Activated CD8-positive, alpha-beta memory T cell treated with anti-CD3 and anti-CD28 coated beads, Interleukin-2, amount 10 ng/mL, durations not matched to agents 7 days and 5 days (primary cell): ENCODE results near the gene SSU72. TPM values are rescaled to one million over a fixed set of nuclear protein-coding genes. Genes with fewer than 3 reads are reported as not detected.
A peak's percentile ranks its signal among the peaks of the same experiment; 100 is the strongest.
"Not testable (repeated sequence)": the region's sequence is repeated elsewhere in the genome, so short reads cannot be mapped to it uniquely, and the experiment has no call there.

ENCODE experiments used
- ATAC-seq: fragments of 150-1000 bp; cut with Tn5 transposase; one replicate; pipeline ENCODE4 v1.10.0; 2021; ENCODE audit warnings: moderate library complexity
- CTCF ChIA-PET: fragments of 350-600 bp; sonication (Branson Sonifier 250); formaldehyde crosslinking; loops from one replicate; lab custom pipeline; 2021; ENCODE audit warnings: antibody characterized with exemption; lab: Charles Lee
- DNase-seq: peaks from one replicate; pipeline ENCODE4 v3.0.0-alpha.2; 2020
- H3K27ac Mint-ChIP-seq: one replicate; pipeline ENCODE4 v1.8.0; 2021; ENCODE audit warnings: mild to moderate bottlenecking, mixed read lengths
- H3K27me3 Mint-ChIP-seq: one replicate; pipeline ENCODE4 v1.8.0; 2021; ENCODE audit warnings: mixed read lengths
- H3K36me3 Mint-ChIP-seq: one replicate; pipeline ENCODE4 v1.8.0; 2021; ENCODE audit warnings: mild to moderate bottlenecking, mixed read lengths
- H3K4me1 Mint-ChIP-seq: one replicate; pipeline ENCODE4 v1.8.0; 2021; ENCODE audit warnings: mixed read lengths
- H3K4me3 Mint-ChIP-seq: one replicate; pipeline ENCODE4 v1.8.0; 2021; ENCODE audit warnings: mild to moderate bottlenecking, moderate library complexity, mixed read lengths
- H3K9me3 Mint-ChIP-seq: one replicate; pipeline ENCODE4 v1.8.0; 2022; ENCODE audit warnings: low read depth, mixed read lengths
- total RNA-seq, 2 experiments: library from RNA; stranded (reverse); gene quantifications; one replicate each; pipeline ENCODE4 v1.2.3, GENCODE V29; 2021

The SSU72 gene
- total RNA-seq, 2 experiments from 2014 or later, result 114 to 132 TPM

GRCh38 chr1:1524750-1525383 is 49.8 kb downstream of the SSU72 start:
- not testable (repeated sequence) for ATAC-seq, H3K9me3 Mint-ChIP-seq

GRCh38 chr1:1523651-1524050 is 51.0 kb downstream of the SSU72 start:
- H3K27ac Mint-ChIP-seq, H3K4me3 Mint-ChIP-seq, CTCF ChIA-PET, H3K27me3 Mint-ChIP-seq, H3K9me3 Mint-ChIP-seq, H3K4me1 Mint-ChIP-seq, ATAC-seq, DNase-seq: not testable (repeated sequence)
- peaks cover 17% of the 10 kb centered on the region for H3K36me3 Mint-ChIP-seq

More at GRCh38 chr1:1524750-1525383, 49.8 kb downstream of the SSU72 start:
- H3K4me1 Mint-ChIP-seq, H3K4me3 Mint-ChIP-seq, DNase-seq, H3K27me3 Mint-ChIP-seq, H3K27ac Mint-ChIP-seq, CTCF ChIA-PET: not testable (repeated sequence)
- H3K36me3 Mint-ChIP-seq, result peaks cover 24% of the 10 kb centered on the region

- ATAC-seq, DNase-seq, CTCF ChIA-PET, H3K9me3 Mint-ChIP-seq, H3K4me1 Mint-ChIP-seq, H3K27ac Mint-ChIP-seq, H3K4me3 Mint-ChIP-seq, H3K27me3 Mint-ChIP-seq: not testable (repeated sequence)
- peaks cover 21% of the 10 kb centered on the region for H3K36me3 Mint-ChIP-seq
Measured at GRCh38 chr1:1523226-1523625, 51.4 kb downstream of the SSU72 start.

GRCh38 chr1:1522536-1522935 is 52.1 kb downstream of the SSU72 start:
- H3K36me3 Mint-ChIP-seq, result peaks cover 23% of the 10 kb centered on the region
- H3K27me3 Mint-ChIP-seq, H3K27ac Mint-ChIP-seq, ATAC-seq, H3K9me3 Mint-ChIP-seq, DNase-seq, H3K4me3 Mint-ChIP-seq, H3K4me1 Mint-ChIP-seq, CTCF ChIA-PET: not testable (repeated sequence)

- H3K27me3 Mint-ChIP-seq, result no peaks in the 10 kb centered on the region
- DNase-seq, result no peak
- no peaks in the 10 kb centered on the region for H3K4me1 Mint-ChIP-seq
Measured at GRCh38 chr1:1521331-1521730, 53.3 kb downstream of the SSU72 start.

GRCh38 chr1:1519805-1520505 is 54.7 kb downstream of the SSU72 start:
- ATAC-seq, DNase-seq, H3K9me3 Mint-ChIP-seq, H3K4me1 Mint-ChIP-seq, H3K27me3 Mint-ChIP-seq, H3K4me3 Mint-ChIP-seq, CTCF ChIA-PET, H3K27ac Mint-ChIP-seq: not testable (repeated sequence)
- peaks cover 20% of the 10 kb centered on the region for H3K36me3 Mint-ChIP-seq

More at GRCh38 chr1:1521331-1521730, 53.3 kb downstream of the SSU72 start:
- no peak overlapping the region for H3K4me3 Mint-ChIP-seq
- ATAC-seq, result no peak
- CTCF ChIA-PET, result no interaction called here
- no peaks in the 10 kb centered on the region for H3K9me3 Mint-ChIP-seq
- H3K36me3 Mint-ChIP-seq, result peaks cover 20% of the 10 kb centered on the region
- H3K27ac Mint-ChIP-seq, result no peak overlapping the region

GRCh38 chr1:1518621-1519007 is 56.0 kb downstream of the SSU72 start:
- H3K4me1 Mint-ChIP-seq, H3K4me3 Mint-ChIP-seq, H3K27ac Mint-ChIP-seq, H3K9me3 Mint-ChIP-seq, DNase-seq, H3K27me3 Mint-ChIP-seq, ATAC-seq, CTCF ChIA-PET: not testable (repeated sequence)
- peaks cover 19% of the 10 kb centered on the region for H3K36me3 Mint-ChIP-seq

- DNase-seq, result no peak
- H3K4me3 Mint-ChIP-seq, result no peak overlapping the region
- H3K27ac Mint-ChIP-seq, result no peak overlapping the region
- CTCF ChIA-PET, result no interaction called here
- H3K27me3 Mint-ChIP-seq, result no peaks in the 10 kb centered on the region
- peaks cover 19% of the 10 kb centered on the region for H3K36me3 Mint-ChIP-seq
- ATAC-seq, result no peak
- peaks cover 7% of the 10 kb centered on the region for H3K4me1 Mint-ChIP-seq
- H3K9me3 Mint-ChIP-seq, result no peaks in the 10 kb centered on the region
Measured at GRCh38 chr1:1517973-1518620, 56.6 kb downstream of the SSU72 start.

- ATAC-seq, result not testable (repeated sequence)
Measured at GRCh38 chr1:1516923-1517322, 57.7 kb downstream of the SSU72 start.

GRCh38 chr1:1514376-1514775 is 60.3 kb downstream of the SSU72 start:
- Mint-ChIP-seq H3K4me1 (peaks cover 15% of the 10 kb centered on the region), H3K36me3 (peaks cover 14% of the 10 kb centered on the region)
- H3K4me3 Mint-ChIP-seq, H3K27ac Mint-ChIP-seq, DNase-seq, ATAC-seq, H3K27me3 Mint-ChIP-seq, CTCF ChIA-PET, H3K9me3 Mint-ChIP-seq: not testable (repeated sequence)

More at GRCh38 chr1:1516923-1517322, 57.7 kb downstream of the SSU72 start:
- H3K4me1 Mint-ChIP-seq, H3K9me3 Mint-ChIP-seq, H3K27ac Mint-ChIP-seq, DNase-seq, H3K27me3 Mint-ChIP-seq, H3K4me3 Mint-ChIP-seq, CTCF ChIA-PET: not testable (repeated sequence)
- H3K36me3 Mint-ChIP-seq, result peaks cover 19% of the 10 kb centered on the region

- Mint-ChIP-seq H3K36me3 (peaks cover 12% of the 10 kb centered on the region), H3K4me1 (peaks cover 15% of the 10 kb centered on the region), H3K4me3 (peak overlapping the region; percentile 55)
- H3K9me3 Mint-ChIP-seq, H3K27me3 Mint-ChIP-seq, CTCF ChIA-PET, DNase-seq, ATAC-seq, H3K27ac Mint-ChIP-seq: not testable (repeated sequence)
Measured at GRCh38 chr1:1513675-1514074, 61.0 kb downstream of the SSU72 start.

GRCh38 chr1:1512425-1512824 is 62.2 kb downstream of the SSU72 start:
- peak; percentile 22 for ATAC-seq
- H3K4me3 Mint-ChIP-seq, result peak overlapping the region; percentile 70
- H3K36me3 Mint-ChIP-seq, CTCF ChIA-PET, H3K9me3 Mint-ChIP-seq, H3K27me3 Mint-ChIP-seq: not testable (repeated sequence)
- H3K27ac Mint-ChIP-seq, result peak overlapping the region; percentile 52
- peak; percentile 52 for DNase-seq
- peaks cover 17% of the 10 kb centered on the region for H3K4me1 Mint-ChIP-seq

GRCh38 chr1:1511533-1512285 is 63.0 kb downstream of the SSU72 start, which contains the start of gene ATAD3A:
ATAD3A (plus strand) TSS chr1:1512162; CDS start chr1:1512269, 107 bp downstream.
- peaks cover 22% of the 10 kb centered on the region for H3K4me1 Mint-ChIP-seq
- CTCF ChIA-PET, result no interaction called here

More at GRCh38 chr1:1511533-1512285, 63.0 kb downstream of the SSU72 start, which contains the start of gene ATAD3A:
- H3K27me3 Mint-ChIP-seq, result no peaks in the 10 kb centered on the region
- ATAC-seq (peak; percentile 93), DNase-seq (peak; percentile 98)
- peak within 1 kb of the TSS; percentile 85 for H3K27ac Mint-ChIP-seq
- peak within 1 kb of the TSS; percentile 82 for H3K4me3 Mint-ChIP-seq
- peaks cover 2% of the 10 kb centered on the region for H3K36me3 Mint-ChIP-seq
- no peaks in the 10 kb centered on the region for H3K9me3 Mint-ChIP-seq
